Hematopoietic multipotent progenitor cell treated with erythropoietin and hydrocortisone succinate and interleukin-3 and kit ligand, for 4 days (in vitro differentiated cells): Measurements from ENCODE around the gene ERV3-1.
"Not testable (repeated sequence)": the region's sequence is repeated elsewhere in the genome, so short reads cannot be mapped to it uniquely, and the experiment has no call there.

Experiments used
- DNase-seq: peaks from one replicate; pipeline ENCODE4 v3.0.0-alpha.2; 2015

ERV3-1 gene

GRCh38 chr7:65006094-65006992 is at the start of gene ERV3-1:
ERV3-1 (minus strand) TSS chr7:65006687; CDS start chr7:64993026, 13,661 bp downstream.
- DNase-seq, result peak; percentile 98

- not testable (repeated sequence) for DNase-seq
Measured at GRCh38 chr7:65055786-65056185, 49.3 kb upstream of the ERV3-1 start.

GRCh38 chr7:65054466-65054994 is 48.0 kb upstream of the ERV3-1 start:
- DNase-seq, result not testable (repeated sequence)

- not testable (repeated sequence) for DNase-seq
Measured at GRCh38 chr7:65051654-65052053, 45.2 kb upstream of the ERV3-1 start.

- DNase-seq, result not testable (repeated sequence)
Measured at GRCh38 chr7:65051139-65051538, 44.7 kb upstream of the ERV3-1 start.

GRCh38 chr7:65046329-65046728 is 39.8 kb upstream of the ERV3-1 start:
- not testable (repeated sequence) for DNase-seq

- not testable (repeated sequence) for DNase-seq
Measured at GRCh38 chr7:65045589-65045988, 39.1 kb upstream of the ERV3-1 start.

- peak; percentile 46 for DNase-seq
Measured at GRCh38 chr7:65038767-65039166, 32.3 kb upstream of the ERV3-1 start.

- peak; percentile 97 for DNase-seq
Measured at GRCh38 chr7:65037740-65038688, 31.5 kb upstream of the ERV3-1 start.

- peak; percentile 61 for DNase-seq
Measured at GRCh38 chr7:65036526-65036925, 30.0 kb upstream of the ERV3-1 start.

GRCh38 chr7:65035469-65035868 is 29.0 kb upstream of the ERV3-1 start:
- DNase-seq, result not testable (repeated sequence)

- not testable (repeated sequence) for DNase-seq
Measured at GRCh38 chr7:65034120-65034782, 27.8 kb upstream of the ERV3-1 start.

- not testable (repeated sequence) for DNase-seq
Measured at GRCh38 chr7:65033391-65033790, 26.9 kb upstream of the ERV3-1 start.

- DNase-seq, result not testable (repeated sequence)
Measured at GRCh38 chr7:65025023-65025422, 18.5 kb upstream of the ERV3-1 start.

- not testable (repeated sequence) for DNase-seq
Measured at GRCh38 chr7:65020978-65021377, 14.5 kb upstream of the ERV3-1 start.

GRCh38 chr7:65009881-65010280 is 3.4 kb upstream of the ERV3-1 start:
- not testable (repeated sequence) for DNase-seq

GRCh38 chr7:65009394-65009793 is 2.9 kb upstream of the ERV3-1 start:
- DNase-seq, result not testable (repeated sequence)

GRCh38 chr7:65007036-65007435 is 549 bp upstream of the ERV3-1 start:
- DNase-seq, result peak; percentile 49

- DNase-seq, result no peak
Measured at GRCh38 chr7:65004575-65004974, 1.9 kb downstream of the ERV3-1 start.

- no peak for DNase-seq
Measured at GRCh38 chr7:65002972-65003585, 3.4 kb downstream of the ERV3-1 start.

- DNase-seq, result no peak
Measured at GRCh38 chr7:65001291-65001814, 5.1 kb downstream of the ERV3-1 start.
